DOHH2 (cell line): ENCODE measurements around the gene NFE2L2.

Experiments used
- CTCF ChIP-seq: fragments of 200-600 bp; sonication (generic); IDR thresholded peaks from one replicate; pipeline ENCODE4 v1.5.1; 2014; ENCODE audit warnings: antibody characterized with exemption, mild to moderate bottlenecking, low read depth, low read length; ENCODE audit not compliant: poor library complexity, severe bottlenecking
- EZH2phosphoT487 ChIP-seq: fragments of 200-600 bp; sonication (generic); IDR thresholded peaks from 2 replicates; pipeline ENCODE4 v1.6.1; 2017; ENCODE audit warnings: borderline replicate concordance, mild to moderate bottlenecking, antibody characterized with exemption, low read length, moderate library complexity, mixed read lengths

- TF ChIP-seq CTCF (no peak), EZH2phosphoT487 (no peak)
Measured at GRCh38 chr2:177231270-177231669, 33.3 kb downstream of the NFE2L2 start.
